GM23338 (cell line): ENCODE data around the gene FRY. TPM values are rescaled to one million over a fixed set of nuclear protein-coding genes. Genes with fewer than 3 reads are reported as not detected.

Experiments used
- ATAC-seq: fragments of 200-7000 bp; cut with Tn5 transposase; 3 replicates; pipeline ENCODE4 v1.9.1; 2020
- DNase-seq: peaks from one replicate; pipeline ENCODE4 v3.0.0-alpha.2; 2015; ENCODE audit warnings: low spot score
- H2AFZ ChIP-seq: fragments of 200-600 bp; sonication (generic); 2 replicates; pipeline ENCODE4 v1.8.0; 2016; ENCODE audit warnings: antibody characterized with exemption, mild to moderate bottlenecking, moderate library complexity
- H3F3A ChIP-seq: fragments of 200-600 bp; sonication (generic); replicated peaks from 2 replicates; pipeline ENCODE4 v1.8.0; 2017; ENCODE audit warnings: antibody characterized with exemption, mixed run types, low read depth
- H3K27ac ChIP-seq: fragments of 200-600 bp; sonication (generic); 2 replicates; pipeline ENCODE4 v1.6.1; 2016; ENCODE audit warnings: low read depth
- H3K27me3 ChIP-seq: fragments of 200-600 bp; sonication (generic); 2 replicates; pipeline ENCODE4 v1.8.0; 2016; ENCODE audit warnings: mild to moderate bottlenecking, mixed run types, moderate library complexity; ENCODE audit not compliant: insufficient read depth
- H3K36me3 ChIP-seq: fragments of 200-600 bp; sonication (generic); 2 replicates; pipeline ENCODE4 v1.8.0; 2016; ENCODE audit warnings: mild to moderate bottlenecking; ENCODE audit not compliant: insufficient read depth
- H3K4me1 ChIP-seq: fragments of 200-600 bp; sonication (generic); 2 replicates; pipeline ENCODE4 v1.8.0; 2016; ENCODE audit warnings: mild to moderate bottlenecking, moderate library complexity; ENCODE audit not compliant: insufficient read depth
- H3K4me2 ChIP-seq: fragments of 200-600 bp; sonication (generic); 2 replicates; pipeline ENCODE4 v1.7.1; 2017; ENCODE audit warnings: mixed run types
- H3K4me3 ChIP-seq: fragments of 200-600 bp; sonication (generic); 2 replicates; pipeline ENCODE4 v1.6.1; 2016; ENCODE audit warnings: mixed run types
- H3K79me2 ChIP-seq: fragments of 200-600 bp; sonication (generic); replicated peaks from 2 replicates; pipeline ENCODE4 v1.8.0; 2017; ENCODE audit warnings: mild to moderate bottlenecking; ENCODE audit not compliant: insufficient read depth
- H3K9me2 ChIP-seq: fragments of 200-600 bp; sonication (generic); 2 replicates; pipeline ENCODE4 v1.8.0; 2017; ENCODE audit not compliant: insufficient read depth
- H4K20me1 ChIP-seq: fragments of 200-600 bp; sonication (generic); replicated peaks from 2 replicates; pipeline ENCODE4 v1.8.0; 2017; ENCODE audit warnings: mild to moderate bottlenecking; ENCODE audit not compliant: insufficient read depth
- H3K27ac Mint-ChIP-seq: 2 replicates; pipeline ENCODE4 v1.8.0; 2020; ENCODE audit warnings: inconsistent platforms, mild to moderate bottlenecking, moderate library complexity, mixed read lengths
- H3K27me3 Mint-ChIP-seq: 3 replicates; pipeline ENCODE4 v1.8.0; 2022; ENCODE audit warnings: low read depth, mild to moderate bottlenecking, moderate library complexity, mixed read lengths, inconsistent platforms; ENCODE audit not compliant: insufficient read depth, poor library complexity
- H3K36me3 Mint-ChIP-seq: 3 replicates; pipeline ENCODE4 v1.8.0; 2021; ENCODE audit warnings: low read depth, mild to moderate bottlenecking, inconsistent platforms, moderate library complexity, mixed read lengths
- H3K4me1 Mint-ChIP-seq: 3 replicates; pipeline ENCODE4 v1.8.0; 2020; ENCODE audit warnings: mild to moderate bottlenecking, inconsistent platforms, mixed read lengths
- H3K4me3 Mint-ChIP-seq: 3 replicates; pipeline ENCODE4 v1.8.0; 2021; ENCODE audit warnings: moderate library complexity, mild to moderate bottlenecking, inconsistent platforms, mixed read lengths
- H3K9me3 Mint-ChIP-seq: 3 replicates; pipeline ENCODE4 v1.8.0; 2020; ENCODE audit warnings: moderate library complexity, mild to moderate bottlenecking, inconsistent platforms, mixed read lengths
- CREB1 ChIP-seq: fragments of 250-450 bp; sonication (Bioruptor Pico); IDR thresholded peaks from 2 replicates; pipeline ENCODE4 v1.5.0; 2020; ENCODE audit warnings: low read depth, mild to moderate bottlenecking, moderate library complexity
- CTCF ChIP-seq, 2 experiments: fragments of 200-600 bp in 1 of 2; sonication (generic) in 1 of 2; conservative IDR thresholded peaks; 2 replicates each; pipeline versions ENCODE4 v1.5.1 to v1.6.1; 2016 to 2017; ENCODE audit warnings: antibody characterized with exemption in 2 of 2, low read depth in 2 of 2, mild to moderate bottlenecking in 2 of 2, moderate library complexity in 1 of 2
- ETS1 ChIP-seq: IDR thresholded peaks from 2 replicates; pipeline ENCODE4 v1.6.1; 2016; ENCODE audit warnings: antibody characterized with exemption
- EZH2 ChIP-seq: fragments of 200-600 bp; sonication (generic); IDR thresholded peaks from one replicate; pipeline ENCODE4 v1.8.0; 2017; ENCODE audit warnings: antibody characterized with exemption, mild to moderate bottlenecking, low read depth; ENCODE audit not compliant: unreplicated experiment
- EZH2phosphoT487 ChIP-seq: fragments of 200-600 bp; sonication (generic); IDR thresholded peaks from one replicate; pipeline ENCODE4 v1.8.1; 2018; ENCODE audit warnings: antibody characterized with exemption; ENCODE audit not compliant: unreplicated experiment
- JUNB ChIP-seq: IDR thresholded peaks from one replicate; pipeline ENCODE4 v1.6.1; 2016; ENCODE audit warnings: antibody characterized with exemption; ENCODE audit not compliant: unreplicated experiment
- NANOG ChIP-seq: IDR thresholded peaks from 2 replicates; pipeline ENCODE4 v1.6.1; 2016; ENCODE audit warnings: antibody characterized with exemption, borderline replicate concordance
- POLR2AphosphoS5 ChIP-seq: IDR thresholded peaks from 2 replicates; pipeline ENCODE4 v1.6.1; 2016; ENCODE audit warnings: antibody characterized with exemption, low read depth
- REST ChIP-seq: IDR thresholded peaks from one replicate; pipeline ENCODE4 v1.6.1; 2018; ENCODE audit warnings: antibody characterized with exemption; ENCODE audit not compliant: unreplicated experiment
- STAT1 ChIP-seq: IDR thresholded peaks from one replicate; pipeline ENCODE4 v1.6.1; 2016; ENCODE audit warnings: antibody characterized with exemption; ENCODE audit not compliant: unreplicated experiment
- ZNF114 ChIP-seq: fragments of 250-450 bp; sonication (Bioruptor Pico); IDR thresholded peaks from 2 replicates; pipeline ENCODE4 v1.5.0; 2020; ENCODE audit warnings: mild to moderate bottlenecking, moderate library complexity
- ZNF331 ChIP-seq: fragments of 250-450 bp; sonication (Bioruptor Pico); IDR thresholded peaks from 2 replicates; pipeline ENCODE4 v1.5.0; 2020; ENCODE audit warnings: low read depth, mild to moderate bottlenecking, moderate library complexity
- ZNF462 ChIP-seq: fragments of 250-450 bp; sonication (Bioruptor Pico); IDR thresholded peaks from 2 replicates; pipeline ENCODE4 v1.5.0; 2020; ENCODE audit warnings: mild to moderate bottlenecking, moderate library complexity
- polyA plus RNA-seq: library from polyadenylated mRNA; unstranded; fragments of >200 nt; fragmentation: Nextera tagmentation; extraction: Ambion mirVana; gene quantifications from 2 replicates; pipeline ENCODE4 v1.2.1, GENCODE V29; 2016
- total RNA-seq: library from RNA; depleted of rRNA; stranded (reverse); fragments of >200 nt; shearing (Covaris generic); gene quantifications from 2 replicates; pipeline ENCODE4 v1.2.3, GENCODE V29; 2014

FRY gene
- total and polyA plus RNA-seq, 2 experiments from 2014 or later: 2.4 to 10.1 TPM

GRCh38 chr13:32068255-32068654 is 36.7 kb downstream of the FRY start:
- H3K79me2 ChIP-seq: no peaks in the 10 kb centered on the region
- no peak overlapping the region for H3K27ac Mint-ChIP-seq
- H4K20me1 ChIP-seq: no peaks in the 10 kb centered on the region
- peaks cover 17% of the 10 kb centered on the region for H3K4me1 Mint-ChIP-seq
- no peak for DNase-seq
- no peak overlapping the region for H3K4me3 ChIP-seq
- peaks cover 16% of the 10 kb centered on the region; the same call in 2 of the 3 replicates for H3K9me3 Mint-ChIP-seq
- no peaks in the 10 kb centered on the region for H3K4me1 ChIP-seq
- ATAC-seq: no peak
- H3K27ac ChIP-seq: no peak overlapping the region; the same call in 1 of the 2 replicates
- no peaks in the 10 kb centered on the region for H3K9me2 ChIP-seq
- H3K27me3 Mint-ChIP-seq: no peaks in the 10 kb centered on the region
- H3K4me2 ChIP-seq: no peak overlapping the region
- H3K27me3 ChIP-seq: no peaks in the 10 kb centered on the region
- H2AFZ ChIP-seq: no peak overlapping the region
- TF ChIP-seq EZH2: no peak
- TF ChIP-seq POLR2AphosphoS5: no peak
- TF ChIP-seq REST: no peak
- TF ChIP-seq ZNF114: no peak
- TF ChIP-seq ETS1: no peak
- TF ChIP-seq STAT1: no peak
- no peak for TF ChIP-seq NANOG
- TF ChIP-seq JUNB: no peak
- no peak for TF ChIP-seq CREB1
- TF ChIP-seq ZNF331: no peak
- no peak for TF ChIP-seq CTCF (conservative IDR thresholded peaks at IDR 0.05; ENCODE audit: low read depth in 2 of 2)
- TF ChIP-seq ZNF462 (CRISPR knock-in tag): no peak
- no peak for TF ChIP-seq EZH2phosphoT487
- no peaks in the 10 kb centered on the region for H3K36me3 ChIP-seq
- peaks cover 4% of the 10 kb centered on the region; the same call in 2 of the 3 replicates for H3K36me3 Mint-ChIP-seq
- no peaks in the 10 kb centered on the region for H3F3A ChIP-seq
- H3K4me3 Mint-ChIP-seq: no peak overlapping the region
